Smooth muscle cell (in vitro differentiated cells): ENCODE results near the gene MAN1B1. TPM values are rescaled to one million over a fixed set of nuclear protein-coding genes. Genes with fewer than 3 reads are reported as not detected.
A peak's percentile ranks its signal among the peaks of the same experiment; 100 is the strongest.

Experiments used
- DNase-seq: peaks from one replicate; lab custom pipeline; 2025; ENCODE audit not compliant: unreplicated experiment; lab: John Stamatoyannopoulos, UW
- H2AFZ ChIP-seq: fragments of 200-600 bp; sonication (generic); 2 replicates; pipeline ENCODE4 v1.6.0; 2016; ENCODE audit warnings: antibody characterized with exemption, low read depth, mild to moderate bottlenecking
- H3F3A ChIP-seq: fragments of 200-600 bp; sonication (generic); 2 replicates; pipeline ENCODE4 v1.6.0; 2017; ENCODE audit warnings: antibody characterized with exemption, low read depth
- H3K27ac ChIP-seq: fragments of 200-600 bp; sonication (generic); 2 replicates; pipeline ENCODE4 v1.5.1; 2016; ENCODE audit warnings: low read depth, mild to moderate bottlenecking
- H3K27me3 ChIP-seq: fragments of 200-600 bp; sonication (generic); 2 replicates; pipeline ENCODE4 v1.6.1; 2016; ENCODE audit warnings: low read depth, mild to moderate bottlenecking
- H3K36me3 ChIP-seq: fragments of 200-600 bp; sonication (generic); 2 replicates; pipeline ENCODE4 v1.5.1; 2016; ENCODE audit warnings: low read depth
- H3K4me1 ChIP-seq: fragments of 200-600 bp; sonication (generic); 2 replicates; pipeline ENCODE4 v1.5.1; 2016; ENCODE audit warnings: low read depth
- H3K4me2 ChIP-seq: fragments of 200-600 bp; sonication (generic); 2 replicates; pipeline ENCODE4 v1.6.0; 2016; ENCODE audit warnings: mild to moderate bottlenecking
- H3K4me3 ChIP-seq: fragments of 200-600 bp; sonication (generic); 2 replicates; pipeline ENCODE4 v1.5.1; 2016; ENCODE audit warnings: mild to moderate bottlenecking
- H3K79me2 ChIP-seq: fragments of 200-600 bp; sonication (generic); 2 replicates; pipeline ENCODE4 v1.6.0; 2016; ENCODE audit warnings: low read depth, mild to moderate bottlenecking
- H3K9ac ChIP-seq: fragments of 200-600 bp; sonication (generic); 2 replicates; pipeline ENCODE4 v1.6.0; 2016; ENCODE audit warnings: low read depth
- H3K9me3 ChIP-seq: fragments of 200-600 bp; sonication (generic); replicated peaks from 2 replicates; pipeline ENCODE4 v1.5.1; 2016; ENCODE audit warnings: low read depth
- H4K20me1 ChIP-seq: fragments of 200-600 bp; sonication (generic); 2 replicates; pipeline ENCODE4 v1.6.0; 2016; ENCODE audit warnings: low read depth
- CTCF ChIP-seq: fragments of 200-600 bp; sonication (generic); IDR thresholded peaks from 2 replicates; pipeline ENCODE4 v1.5.1; 2017; ENCODE audit warnings: borderline replicate concordance, mild to moderate bottlenecking, antibody characterized with exemption; ENCODE audit not compliant: insufficient read depth, poor library complexity, severe bottlenecking
- WGBS: methylation state at CpG from one replicate; pipeline ENCODE4 v1.1.7; 2016; ENCODE audit warnings: low lambda C conversion rate; 5-methylcytosine and 5-hydroxymethylcytosine counted together
- polyA plus RNA-seq: library from polyadenylated mRNA; unstranded; fragments of >200 nt; fragmentation: Nextera tagmentation; extraction: Ambion mirVana; gene quantifications from 2 replicates; pipeline ENCODE4 v1.2.1, GENCODE V29; 2016
- total RNA-seq: library from RNA; depleted of rRNA; stranded (reverse); fragments of >200 nt; gene quantifications from 2 replicates; pipeline ENCODE4 v1.2.3, GENCODE V29; 2014

MAN1B1 gene
- total and polyA plus RNA-seq, 2 experiments from 2014 or later = 62.9 to 97.1 TPM

GRCh38 chr9:137083394-137084004, 3.3 kb upstream of the MAN1B1 start:
- Histone ChIP-seq H3F3A (peaks cover 29% of the 10 kb centered on the region), H3K4me1 (peaks cover 22% of the 10 kb centered on the region), H4K20me1 (peaks cover 25% of the 10 kb centered on the region), H3K4me2 (peak overlapping the region; percentile 59), H3K27me3 (no peaks in the 10 kb centered on the region), H3K79me2 (peaks cover 10% of the 10 kb centered on the region), H2AFZ (no peak overlapping the region), H3K4me3 (no peak overlapping the region), H3K9ac (no peak overlapping the region), H3K36me3 (no peaks in the 10 kb centered on the region), H3K27ac (peak overlapping the region; percentile 83), H3K9me3 (no peaks in the 10 kb centered on the region)
- DNase-seq = peak; percentile 70
- no peak for TF ChIP-seq CTCF
- WGBS = 18% methylated on average over 12 of the region's 12 CpGs

- Histone ChIP-seq H3K27me3 (no peaks in the 10 kb centered on the region), H3K27ac (peak overlapping the region; percentile 83), H4K20me1 (peaks cover 14% of the 10 kb centered on the region), H2AFZ (no peak overlapping the region), H3K4me2 (peak overlapping the region; percentile 19), H3F3A (peaks cover 29% of the 10 kb centered on the region), H3K9me3 (no peaks in the 10 kb centered on the region), H3K4me3 (no peak overlapping the region), H3K79me2 (peaks cover 16% of the 10 kb centered on the region), H3K4me1 (peaks cover 20% of the 10 kb centered on the region), H3K9ac (no peak overlapping the region), H3K36me3 (no peaks in the 10 kb centered on the region)
- TF ChIP-seq CTCF = no peak
- 83% methylated on average over 9 of the region's 9 CpGs for WGBS
- no peak for DNase-seq
Observed at GRCh38 chr9:137084526-137084925, 2.3 kb upstream of the MAN1B1 start.

- TF ChIP-seq CTCF = no peak
- Histone ChIP-seq H3K4me1 (peaks cover 20% of the 10 kb centered on the region), H3K9ac (peak overlapping the region; percentile 74), H3F3A (peaks cover 29% of the 10 kb centered on the region), H3K27me3 (no peaks in the 10 kb centered on the region), H4K20me1 (peaks cover 4% of the 10 kb centered on the region), H2AFZ (peak overlapping the region; percentile 34), H3K9me3 (no peaks in the 10 kb centered on the region), H3K4me2 (peak overlapping the region; percentile 96), H3K4me3 (peak overlapping the region; percentile 75), H3K27ac (peak overlapping the region; percentile 79), H3K36me3 (no peaks in the 10 kb centered on the region), H3K79me2 (peaks cover 19% of the 10 kb centered on the region)
- WGBS = 3% methylated on average over 40 of the region's 58 CpGs
- peak; percentile 58 for DNase-seq
Observed at GRCh38 chr9:137085920-137086530, 760 bp upstream of the MAN1B1 start.
